Mesendoderm (in vitro differentiated cells): ENCODE data around the gene FREM2.
A peak's percentile ranks its signal among the peaks of the same experiment; 100 is the strongest.

Experiments used
- DNase-seq: peaks from one replicate; pipeline ENCODE4 v3.0.0; 2013
- H2AK5ac ChIP-seq: 2 replicates; pipeline ENCODE4 v1.6.1; 2013; ENCODE audit warnings: low read length, inconsistent platforms
- H2BK120ac ChIP-seq: 2 replicates; pipeline ENCODE4 v1.6.1; 2013; ENCODE audit warnings: low read depth, mild to moderate bottlenecking, low read length, moderate library complexity, mixed read lengths
- H2BK15ac ChIP-seq: replicated peaks from 2 replicates; pipeline ENCODE4 v1.6.1; 2013; ENCODE audit warnings: low read depth, mild to moderate bottlenecking, moderate library complexity
- H2BK5ac ChIP-seq: 2 replicates; pipeline ENCODE4 v1.6.1; 2013; ENCODE audit warnings: low read length, inconsistent platforms
- H3K18ac ChIP-seq: 2 replicates; pipeline ENCODE4 v1.6.1; 2013; ENCODE audit warnings: mild to moderate bottlenecking, low read length, mixed read lengths
- H3K23ac ChIP-seq: one replicate; pipeline ENCODE4 v1.6.1; 2013; ENCODE audit warnings: low read length
- H3K27ac ChIP-seq: 2 replicates; pipeline ENCODE4 v1.5.1; 2013; ENCODE audit warnings: low read depth, mild to moderate bottlenecking, inconsistent platforms, low read length, moderate library complexity
- H3K27me3 ChIP-seq: 2 replicates; pipeline ENCODE4 v1.6.1; 2013; ENCODE audit warnings: low read length, control low read depth, mild to moderate bottlenecking, inconsistent platforms; ENCODE audit not compliant: insufficient read depth, poor library complexity
- H3K36me3 ChIP-seq: 2 replicates; pipeline ENCODE4 v1.6.1; 2013; ENCODE audit warnings: low read length, inconsistent platforms; ENCODE audit not compliant: control insufficient read depth, insufficient read depth
- H3K4ac ChIP-seq: one replicate; pipeline ENCODE4 v1.6.1; 2013; ENCODE audit warnings: low read depth, mild to moderate bottlenecking, low read length, moderate library complexity
- H3K4me1 ChIP-seq: 2 replicates; pipeline ENCODE4 v1.6.1; 2013; ENCODE audit warnings: low read depth, low read length, inconsistent platforms; ENCODE audit not compliant: control insufficient read depth
- H3K4me2 ChIP-seq: 2 replicates; pipeline ENCODE4 v1.6.1; 2013; ENCODE audit warnings: low read length
- H3K4me3 ChIP-seq: 2 replicates; pipeline ENCODE4 v1.5.1; 2013; ENCODE audit warnings: mild to moderate bottlenecking, low read length
- H3K56ac ChIP-seq: one replicate; pipeline ENCODE4 v1.6.1; 2013; ENCODE audit warnings: low read length
- H3K79me1 ChIP-seq: 2 replicates; pipeline ENCODE4 v1.6.1; 2013; ENCODE audit warnings: low read length, inconsistent platforms
- H3K79me2 ChIP-seq: 2 replicates; pipeline ENCODE4 v1.6.1; 2013; ENCODE audit warnings: mild to moderate bottlenecking, low read length; ENCODE audit not compliant: control insufficient read depth, insufficient read depth
- H3K9ac ChIP-seq: 2 replicates; pipeline ENCODE4 v1.6.1; 2013; ENCODE audit warnings: low read length, inconsistent platforms
- H4K5ac ChIP-seq: one replicate; pipeline ENCODE4 v1.6.1; 2013; ENCODE audit warnings: low read length
- H4K8ac ChIP-seq: one replicate; pipeline ENCODE4 v1.6.1; 2013; ENCODE audit warnings: low read depth, mild to moderate bottlenecking, control low read depth, low read length, moderate library complexity
- WGBS: extraction: QIAGEN DNeasy Blood & Tissue Kit; methylation state at CpG from one replicate; pipeline ENCODE4 v1.1.7; 2013; ENCODE audit warnings: low lambda C conversion rate, missing lambda C conversion rate; ENCODE audit not compliant: insufficient coverage; ENCODE audit errors: extremely low coverage; 5-methylcytosine and 5-hydroxymethylcytosine counted together

The FREM2 gene

DNA sequence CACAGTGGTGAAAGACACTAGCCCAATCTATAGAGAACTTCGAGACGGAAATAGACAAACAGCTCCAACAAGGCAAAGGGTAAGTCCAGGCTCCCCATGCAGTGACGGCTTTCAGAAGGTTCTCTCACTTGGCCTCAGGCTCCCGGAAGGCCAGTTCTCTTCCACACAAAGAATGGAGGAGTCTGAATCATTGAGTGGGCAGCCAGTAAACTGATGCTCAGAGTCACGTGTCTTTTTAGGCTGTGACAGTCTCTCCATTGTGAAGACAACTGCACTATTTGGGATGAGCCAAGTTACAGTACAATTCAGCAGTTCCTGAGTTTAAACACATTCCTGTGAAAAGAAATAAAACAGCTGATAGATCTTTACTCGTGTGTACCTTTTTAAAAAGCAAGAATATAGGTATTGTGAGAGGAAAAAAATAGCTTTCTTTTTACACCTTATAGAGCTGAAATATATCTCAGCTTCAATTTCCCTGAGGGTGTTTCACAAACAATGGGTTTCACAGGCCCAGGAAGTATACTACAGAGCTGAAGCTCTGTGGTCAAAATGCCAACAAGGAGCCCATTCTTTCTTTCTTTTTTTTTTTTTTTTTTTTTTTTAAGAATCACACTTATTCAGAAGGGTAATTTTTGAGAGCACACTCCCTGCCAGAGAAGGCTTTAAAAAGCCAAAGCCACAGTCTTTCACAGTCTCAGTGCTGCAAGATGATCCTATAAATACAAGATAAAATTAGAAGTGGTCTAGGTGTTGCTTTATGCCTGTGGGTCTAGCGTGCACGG lies 135.1 kb downstream of the FREM2 start:
- WGBS: no CpG with 5 or more reads among the region's 8 CpGs
- Histone ChIP-seq H3K27ac (peak overlapping the region; percentile 6), H3K56ac (no peak overlapping the region), H3K9ac (no peak overlapping the region), H2BK120ac (no peak overlapping the region), H3K27me3 (no peaks in the 10 kb centered on the region), H2BK5ac (no peak overlapping the region), H3K79me1 (no peaks in the 10 kb centered on the region), H2BK15ac (no peak overlapping the region), H3K4me3 (no peak overlapping the region), H2AK5ac (no peak overlapping the region), H3K36me3 (no peaks in the 10 kb centered on the region), H3K79me2 (no peaks in the 10 kb centered on the region), H4K5ac (no peak overlapping the region), H3K23ac (no peak overlapping the region), H3K4me1 (no peaks in the 10 kb centered on the region), H3K4ac (no peak overlapping the region), H4K8ac (no peak overlapping the region), H3K4me2 (no peak overlapping the region), H3K18ac (no peak overlapping the region)
- DNase-seq: peak; percentile 66

DNA sequence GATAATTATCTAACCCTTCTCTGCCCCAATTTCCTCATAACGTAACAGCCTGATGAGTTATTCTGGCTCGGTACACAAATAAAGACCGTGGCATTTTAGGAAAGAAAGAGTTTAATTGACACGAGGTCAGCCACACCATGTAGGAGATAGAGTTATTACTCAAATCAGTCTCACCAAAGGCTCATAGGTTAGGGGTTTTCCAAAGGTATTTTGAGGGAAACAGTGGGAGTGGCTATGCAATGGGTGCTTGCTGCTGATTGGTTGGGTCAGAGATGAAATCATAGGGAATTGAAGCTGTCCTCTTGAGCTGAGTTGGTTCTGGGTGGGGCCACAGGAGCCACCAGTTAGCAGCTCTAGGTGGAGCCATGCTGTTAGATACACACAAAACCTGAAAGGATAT lies 137.5 kb downstream of the FREM2 start:
- peak; percentile 41 for DNase-seq
- no peak overlapping the region for H2BK5ac ChIP-seq
- no peak overlapping the region for H3K9ac ChIP-seq
- no peak overlapping the region for H3K56ac ChIP-seq
- no peaks in the 10 kb centered on the region for H3K79me2 ChIP-seq
- H3K27ac ChIP-seq: no peak overlapping the region
- H3K23ac ChIP-seq: no peak overlapping the region
- no peak overlapping the region for H3K4me2 ChIP-seq
- no peak overlapping the region for H2BK15ac ChIP-seq
- no peaks in the 10 kb centered on the region for H3K27me3 ChIP-seq
- no peak overlapping the region for H3K4ac ChIP-seq
- no peak overlapping the region for H4K8ac ChIP-seq
- H2BK120ac ChIP-seq: no peak overlapping the region
- no peaks in the 10 kb centered on the region for H3K4me1 ChIP-seq
- H3K4me3 ChIP-seq: no peak overlapping the region
- no peak overlapping the region for H3K18ac ChIP-seq
- H4K5ac ChIP-seq: no peak overlapping the region
- no peak overlapping the region for H2AK5ac ChIP-seq
- no CpG with 5 or more reads among the region's 4 CpGs for WGBS
- no peaks in the 10 kb centered on the region for H3K79me1 ChIP-seq
- H3K36me3 ChIP-seq: no peaks in the 10 kb centered on the region

DNA sequence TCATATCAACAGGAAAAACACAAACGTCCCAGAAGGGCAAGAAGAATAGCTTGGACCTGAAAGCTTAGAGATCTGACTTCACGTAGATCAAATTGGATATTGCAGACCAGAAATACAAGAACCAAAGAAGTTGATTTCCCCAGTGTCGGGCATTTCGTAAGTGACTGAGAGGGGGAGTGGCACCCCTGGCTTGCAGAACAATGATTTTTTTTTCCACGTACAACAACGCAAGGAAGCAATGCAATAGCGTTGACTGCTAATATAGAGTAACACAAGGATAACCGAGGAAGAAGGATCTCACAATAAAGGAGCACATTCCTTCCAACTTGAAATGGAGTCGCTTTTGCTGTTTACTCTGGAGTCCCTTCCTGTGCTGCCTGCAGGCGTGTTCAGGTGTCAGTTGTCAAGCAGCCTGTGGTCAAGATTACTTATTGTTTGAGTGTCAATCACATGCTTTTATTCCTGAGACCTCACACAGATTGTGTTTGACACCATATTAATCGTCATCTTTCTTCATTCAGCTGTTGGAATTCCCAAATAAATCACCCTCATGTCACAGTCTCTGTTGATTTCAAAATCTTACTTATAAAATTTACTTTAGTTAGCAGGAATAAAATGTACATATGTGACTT lies 139.4 kb downstream of the FREM2 start:
- no peaks in the 10 kb centered on the region for H3K79me2 ChIP-seq
- no peak overlapping the region for H3K4me3 ChIP-seq
- H2BK120ac ChIP-seq: no peak overlapping the region
- no peak overlapping the region for H3K4me2 ChIP-seq
- WGBS: no CpG with 5 or more reads among the region's 11 CpGs
- H3K27ac ChIP-seq: no peak overlapping the region
- H3K4ac ChIP-seq: no peak overlapping the region
- H3K23ac ChIP-seq: no peak overlapping the region
- no peaks in the 10 kb centered on the region for H3K36me3 ChIP-seq
- no peak overlapping the region for H3K9ac ChIP-seq
- no peak overlapping the region for H4K5ac ChIP-seq
- no peaks in the 10 kb centered on the region for H3K4me1 ChIP-seq
- peak; percentile 16 for DNase-seq
- no peak overlapping the region for H2BK15ac ChIP-seq
- no peak overlapping the region for H2BK5ac ChIP-seq
- H3K56ac ChIP-seq: no peak overlapping the region
- H2AK5ac ChIP-seq: no peak overlapping the region
- H4K8ac ChIP-seq: no peak overlapping the region
- no peaks in the 10 kb centered on the region for H3K27me3 ChIP-seq
- H3K18ac ChIP-seq: no peak overlapping the region
- no peaks in the 10 kb centered on the region for H3K79me1 ChIP-seq

DNA sequence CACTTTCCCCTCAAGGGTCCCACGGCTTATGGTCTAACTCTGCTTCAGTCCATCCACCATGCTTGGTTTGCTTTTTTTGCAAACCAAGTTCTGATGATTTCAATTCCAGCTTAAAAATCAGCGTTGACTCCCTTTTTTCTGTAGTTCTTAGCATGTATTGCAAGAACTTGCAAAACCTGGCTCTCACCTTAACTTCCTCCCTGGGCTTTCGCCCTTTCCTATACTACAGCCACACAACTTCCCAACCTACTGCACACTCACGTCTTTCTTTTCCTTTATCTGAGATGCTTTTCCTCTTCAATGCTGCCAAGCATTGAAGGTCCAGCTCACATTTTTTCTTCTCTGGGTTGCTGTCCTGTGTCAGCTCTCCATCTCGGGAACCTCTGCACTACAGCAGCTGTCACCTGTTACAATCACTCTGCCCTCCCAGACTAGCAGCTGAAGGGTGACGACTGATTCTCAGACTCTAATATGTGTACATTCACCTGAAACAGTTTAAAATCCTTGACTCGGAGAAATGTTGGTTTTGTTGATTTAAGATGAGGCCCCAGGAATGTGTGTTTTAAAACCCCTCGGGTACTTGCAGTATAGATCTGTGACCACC lies 143.7 kb downstream of the FREM2 start:
- Histone ChIP-seq H3K79me1 (no peaks in the 10 kb centered on the region), H3K4me2 (no peak overlapping the region), H2AK5ac (no peak overlapping the region), H3K23ac (no peak overlapping the region), H2BK5ac (no peak overlapping the region), H3K4me1 (no peaks in the 10 kb centered on the region), H2BK120ac (no peak overlapping the region), H3K36me3 (no peaks in the 10 kb centered on the region), H4K5ac (no peak overlapping the region), H3K9ac (no peak overlapping the region), H3K27ac (no peak overlapping the region), H3K27me3 (no peaks in the 10 kb centered on the region), H2BK15ac (no peak overlapping the region), H3K56ac (no peak overlapping the region), H3K18ac (no peak overlapping the region), H3K79me2 (no peaks in the 10 kb centered on the region), H3K4me3 (no peak overlapping the region), H4K8ac (no peak overlapping the region), H3K4ac (no peak overlapping the region)
- WGBS: no CpG with 5 or more reads among the region's 8 CpGs
- no peak for DNase-seq

DNA sequence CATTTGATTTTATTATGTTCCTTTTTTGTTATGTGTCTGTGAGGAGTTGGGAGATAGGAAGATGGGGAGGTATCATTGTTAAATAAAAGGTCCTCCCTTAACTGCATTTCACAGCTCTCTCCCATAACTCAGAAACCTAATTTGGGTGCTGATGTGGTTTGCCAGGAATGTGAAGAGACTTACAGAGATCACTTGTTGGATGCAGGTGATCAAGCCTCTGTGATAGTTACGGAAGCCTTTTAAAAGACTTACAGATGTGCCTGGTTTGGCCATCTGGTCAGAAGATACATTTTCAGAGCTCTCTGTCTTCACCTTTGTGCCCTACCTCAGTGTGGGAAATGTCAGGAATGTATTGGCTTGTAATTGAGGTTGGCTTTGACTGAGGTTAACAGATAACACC lies 157.7 kb downstream of the FREM2 start:
- no CpG with 5 or more reads among the region's 1 CpG for WGBS
- H3K9ac ChIP-seq: no peak overlapping the region
- no peak overlapping the region for H2AK5ac ChIP-seq
- no peaks in the 10 kb centered on the region for H3K79me2 ChIP-seq
- H3K18ac ChIP-seq: no peak overlapping the region
- no peak overlapping the region for H4K5ac ChIP-seq
- peak; percentile 68 for DNase-seq
- no peak overlapping the region for H3K27ac ChIP-seq
- H2BK15ac ChIP-seq: no peak overlapping the region
- H3K23ac ChIP-seq: no peak overlapping the region
- H4K8ac ChIP-seq: no peak overlapping the region
- peaks cover 4% of the 10 kb centered on the region for H3K4me1 ChIP-seq
- no peak overlapping the region for H2BK5ac ChIP-seq
- H2BK120ac ChIP-seq: no peak overlapping the region
- H3K56ac ChIP-seq: no peak overlapping the region
- no peak overlapping the region for H3K4me3 ChIP-seq
- H3K27me3 ChIP-seq: no peaks in the 10 kb centered on the region
- no peak overlapping the region for H3K4me2 ChIP-seq
- no peaks in the 10 kb centered on the region for H3K79me1 ChIP-seq
- no peaks in the 10 kb centered on the region for H3K36me3 ChIP-seq
- H3K4ac ChIP-seq: no peak overlapping the region
